ENCODE measurements around the gene SLAMF9.

DNA sequence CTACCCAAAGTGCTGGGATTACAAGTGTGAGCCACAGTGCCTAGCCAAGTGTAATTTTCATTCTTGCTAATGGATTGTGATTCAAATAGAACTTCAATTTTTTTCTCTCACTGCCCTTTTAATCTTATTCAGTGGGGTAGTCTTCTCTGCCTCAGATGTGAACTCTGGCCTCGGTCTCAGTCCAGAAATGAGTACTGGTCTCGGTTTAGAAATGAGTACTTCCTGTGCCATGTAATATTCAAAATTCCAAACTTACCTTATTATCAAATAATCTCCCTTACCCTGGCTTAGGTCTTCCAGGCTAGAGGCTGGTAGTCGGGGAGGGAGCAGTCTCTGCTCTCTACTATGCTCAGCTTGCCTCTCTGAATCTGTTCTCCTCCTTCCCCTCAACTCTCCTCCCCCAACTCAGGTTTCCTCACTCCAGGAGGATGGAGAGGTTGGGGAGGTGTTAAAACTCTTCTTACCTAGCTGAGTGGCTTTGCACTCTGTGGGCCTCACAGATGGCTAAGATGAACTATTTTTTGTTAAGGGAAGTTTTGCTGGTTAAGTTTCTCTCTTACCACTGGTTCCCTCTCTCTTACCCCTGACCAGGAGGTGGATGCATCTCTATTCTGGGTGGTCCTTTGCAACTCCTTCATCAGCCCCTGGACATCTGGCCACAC is 4.8 kb upstream of the SLAMF9 start:
- TF ChIP-seq CTCF (IDR thresholded peaks at IDR 0.05; ENCODE audit: insufficient read depth, low read length, poor library complexity, severe bottlenecking) (no peak), EZH2phosphoT487 (conservative IDR thresholded peaks at IDR 0.05; ENCODE audit: low read length) (no peak)

All from SU-DHL-6 (cell line).